Colon (tissue), 2 donors: ENCODE measurements around the gene DNAL4.

Source experiments
- FAIRE-seq: peaks from 2 replicates; lab custom pipeline; 2012; peaks lifted over from hg19 to GRCh38; lab: Jason Lieb, UNC
- donor health status: control.
- donor health status: control.

DNAL4 gene

DNA sequence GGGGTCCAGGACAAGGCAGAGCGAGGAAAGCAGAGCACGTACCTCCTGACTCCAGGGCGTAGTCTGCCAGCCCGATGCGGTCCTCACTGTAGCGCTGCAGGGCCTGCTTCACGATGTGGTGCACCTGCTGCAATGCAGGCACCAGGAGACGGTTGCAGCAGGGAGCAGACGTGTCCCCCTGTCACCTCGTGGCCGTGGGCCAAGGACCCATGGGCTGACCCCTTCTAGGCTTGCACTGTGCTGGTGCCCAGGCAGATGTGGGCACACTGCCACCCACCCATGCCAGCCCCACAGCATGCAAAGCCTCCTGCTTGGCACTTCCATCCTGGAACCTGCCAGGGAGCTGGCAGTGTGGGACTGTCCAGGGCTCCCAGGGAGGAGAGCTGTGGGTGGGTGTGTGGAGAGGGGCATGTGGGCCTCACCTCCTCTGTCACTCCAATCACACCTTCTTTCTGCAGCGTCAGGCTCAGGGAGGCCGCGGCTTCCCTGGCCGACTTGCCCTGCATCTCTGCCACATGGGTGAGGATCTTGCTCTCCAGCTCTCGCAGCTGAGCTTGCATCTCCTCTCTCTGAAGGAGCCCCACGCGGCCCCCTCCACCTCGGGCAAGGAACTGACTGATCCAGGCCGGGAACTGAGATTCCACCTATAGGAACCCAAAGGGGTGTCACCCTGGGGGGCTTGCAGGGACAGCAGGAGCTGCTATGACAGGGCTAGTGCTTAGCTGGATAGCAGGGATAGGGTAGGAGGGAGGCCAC is 54.5 kb downstream of the DNAL4 start:
- no peak for FAIRE-seq

DNA sequence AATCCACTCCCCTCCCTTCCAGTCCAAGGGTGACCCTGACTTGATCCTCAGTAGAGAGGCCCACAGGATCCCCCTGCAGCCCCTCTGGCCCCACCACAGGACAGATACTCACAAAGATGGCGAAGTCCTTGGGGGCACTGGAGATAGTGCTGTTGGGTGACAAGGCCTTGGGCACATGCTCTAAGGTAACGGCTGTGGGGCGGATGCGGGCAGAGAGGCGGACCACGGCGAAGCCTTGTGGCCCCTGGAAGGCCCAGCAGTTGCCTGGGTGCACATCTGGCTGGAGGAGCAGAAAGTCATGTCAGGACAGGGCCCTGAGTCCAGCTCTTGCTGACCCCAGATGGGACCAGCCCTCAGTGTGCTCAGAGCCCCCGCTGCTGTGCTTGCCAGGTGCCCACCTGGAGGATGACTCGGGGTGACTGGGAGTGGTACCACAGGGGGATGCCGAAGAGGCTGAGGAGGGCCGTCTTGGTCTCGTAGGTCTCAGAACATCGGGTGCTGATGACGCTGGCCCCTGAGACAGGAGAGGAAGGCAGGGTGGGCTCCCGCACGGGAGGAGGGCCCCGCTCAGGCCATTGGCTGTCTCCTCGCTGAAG is 55.4 kb downstream of the DNAL4 start:
- no peak for FAIRE-seq

DNA sequence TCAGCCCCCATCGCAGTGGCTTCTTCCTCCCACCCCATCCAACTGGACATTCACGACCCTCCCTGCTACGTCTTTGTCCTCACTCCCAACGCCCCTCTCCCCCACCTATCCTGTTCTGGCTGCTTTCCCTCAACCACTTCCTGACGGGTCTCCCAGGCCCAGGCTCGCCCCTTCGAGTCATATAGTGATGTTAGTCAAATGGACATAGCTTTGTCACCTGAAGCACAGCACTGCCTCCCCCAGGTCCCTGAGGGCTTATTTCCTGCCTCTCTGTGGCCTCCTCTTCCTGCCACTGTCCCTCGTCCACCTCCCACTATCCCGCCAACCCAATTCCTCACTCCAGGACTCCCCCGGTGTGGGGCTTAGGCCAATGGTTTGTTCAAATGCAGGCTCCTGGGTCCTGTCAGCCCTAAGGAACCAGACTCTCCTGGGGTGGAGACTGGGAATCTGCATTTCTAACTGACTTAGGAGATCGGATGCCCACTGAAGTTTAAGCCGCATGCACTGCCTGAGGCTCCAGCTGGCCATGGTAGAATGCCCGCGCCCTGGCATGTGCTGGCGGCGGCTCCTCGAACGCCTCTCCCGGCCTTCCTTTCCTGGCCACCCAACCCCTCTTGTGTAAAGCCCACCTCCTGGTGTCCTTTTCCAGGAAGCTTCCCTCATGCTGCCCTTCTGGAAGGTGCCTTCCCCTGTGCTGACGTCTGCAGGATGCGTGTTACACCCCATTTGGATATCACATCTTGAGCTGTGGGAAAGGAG is 56.5 kb downstream of the DNAL4 start:
- no peak for FAIRE-seq

DNA sequence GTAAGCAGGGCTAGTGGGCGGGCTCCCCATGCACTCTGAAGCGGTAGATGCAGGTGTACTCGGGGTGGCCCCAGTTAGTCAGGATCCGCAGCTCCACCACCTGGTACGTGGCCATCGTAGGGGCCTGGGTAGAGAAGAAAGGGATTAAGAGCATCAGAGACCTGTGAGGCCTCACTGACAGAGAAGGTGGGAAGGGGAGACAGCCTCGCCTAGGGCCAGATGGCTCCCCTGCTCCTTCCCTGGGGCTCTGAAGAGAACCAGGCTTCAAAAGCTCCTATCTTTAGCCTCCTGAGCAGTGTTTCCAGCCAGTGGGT is 57.7 kb downstream of the DNAL4 start:
- FAIRE-seq, result no peak

DNA sequence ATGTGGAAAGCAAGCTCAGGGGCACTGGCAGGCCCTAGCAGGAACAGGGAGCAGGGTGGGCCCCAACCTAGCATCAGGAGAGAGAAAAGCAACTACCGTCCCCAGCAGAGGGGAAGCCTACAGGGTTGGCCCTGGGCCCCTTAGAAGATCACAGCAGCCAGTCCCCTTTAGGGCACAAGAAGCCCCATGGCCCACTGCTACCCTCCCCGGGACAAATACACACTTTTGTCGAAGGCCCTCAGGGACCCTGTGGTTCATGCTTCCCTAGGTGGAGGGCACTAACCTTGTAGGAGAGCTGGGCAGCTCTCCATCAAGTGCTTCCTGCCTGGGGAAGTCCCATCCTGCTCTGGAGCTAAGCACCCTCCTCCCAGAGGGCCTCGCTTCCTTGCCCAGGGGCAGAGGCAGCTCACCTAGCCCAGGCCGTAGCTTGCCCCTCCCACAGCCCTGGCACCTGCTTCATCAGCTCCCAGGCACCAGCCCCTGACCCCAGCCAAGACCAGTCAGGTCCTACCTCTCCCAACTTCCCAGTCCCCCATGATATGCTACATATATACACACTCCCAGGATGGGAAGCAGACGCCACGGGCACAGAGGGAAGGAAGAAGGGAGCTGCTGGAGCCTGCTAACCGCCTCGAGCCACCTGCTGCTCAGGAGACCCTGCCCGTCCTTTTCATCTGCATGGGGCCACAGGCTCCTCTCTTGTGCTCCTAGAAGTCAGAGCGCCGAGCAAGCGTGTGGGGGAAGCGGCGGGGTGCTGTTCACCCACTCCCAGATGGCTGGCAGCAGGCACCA is 58.3 kb downstream of the DNAL4 start:
- no peak for FAIRE-seq

DNA sequence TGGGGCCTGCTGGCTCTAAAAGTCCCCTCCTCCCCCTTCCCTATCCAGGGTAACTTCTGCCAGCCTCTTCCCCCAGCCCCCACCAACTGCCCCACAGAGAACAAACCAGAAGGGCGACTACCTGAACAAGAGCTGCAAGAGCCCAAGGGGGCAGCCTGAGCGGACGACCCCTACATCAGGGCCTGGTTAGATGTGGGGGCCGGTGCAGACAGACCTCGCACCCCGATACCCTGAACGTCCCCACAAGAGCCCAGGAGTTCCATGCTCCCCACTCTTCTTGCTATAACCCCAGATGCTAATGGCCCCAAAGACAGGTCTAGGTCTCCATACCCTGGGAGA is 58.8 kb downstream of the DNAL4 start:
- FAIRE-seq, result no peak

DNA sequence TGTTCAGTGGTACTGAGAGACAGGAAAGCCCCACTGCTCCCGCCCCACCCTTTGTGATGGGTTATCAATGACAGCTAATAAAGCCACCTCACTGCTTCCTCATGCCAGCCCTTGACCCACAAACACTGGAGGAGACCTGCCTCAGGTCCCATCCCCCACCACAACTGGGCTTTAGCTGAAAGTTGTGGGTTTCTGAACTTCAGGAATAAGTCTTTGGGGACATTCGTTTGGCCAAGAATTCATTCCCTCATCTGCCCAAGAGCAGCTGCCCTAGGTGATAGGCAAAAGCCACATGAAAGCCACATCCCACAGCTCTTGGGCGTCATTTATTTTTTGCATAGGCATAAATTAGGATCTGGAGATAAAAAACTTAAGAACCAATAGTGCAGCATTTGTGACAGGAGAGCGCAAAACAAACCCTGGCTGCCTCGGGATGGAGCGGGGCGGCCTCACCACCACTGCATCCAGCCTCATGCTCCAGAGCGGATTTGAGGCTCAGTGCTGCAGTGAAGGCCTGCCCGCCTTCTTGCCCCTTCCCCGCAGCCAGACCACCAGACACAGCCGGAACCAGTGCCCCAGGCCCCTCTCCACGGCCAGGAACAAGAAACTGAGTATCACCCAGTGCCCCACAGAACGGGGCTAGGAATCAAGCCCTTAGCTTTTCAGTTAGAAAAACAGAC is 59.4 kb downstream of the DNAL4 start:
- no peak for FAIRE-seq

DNA sequence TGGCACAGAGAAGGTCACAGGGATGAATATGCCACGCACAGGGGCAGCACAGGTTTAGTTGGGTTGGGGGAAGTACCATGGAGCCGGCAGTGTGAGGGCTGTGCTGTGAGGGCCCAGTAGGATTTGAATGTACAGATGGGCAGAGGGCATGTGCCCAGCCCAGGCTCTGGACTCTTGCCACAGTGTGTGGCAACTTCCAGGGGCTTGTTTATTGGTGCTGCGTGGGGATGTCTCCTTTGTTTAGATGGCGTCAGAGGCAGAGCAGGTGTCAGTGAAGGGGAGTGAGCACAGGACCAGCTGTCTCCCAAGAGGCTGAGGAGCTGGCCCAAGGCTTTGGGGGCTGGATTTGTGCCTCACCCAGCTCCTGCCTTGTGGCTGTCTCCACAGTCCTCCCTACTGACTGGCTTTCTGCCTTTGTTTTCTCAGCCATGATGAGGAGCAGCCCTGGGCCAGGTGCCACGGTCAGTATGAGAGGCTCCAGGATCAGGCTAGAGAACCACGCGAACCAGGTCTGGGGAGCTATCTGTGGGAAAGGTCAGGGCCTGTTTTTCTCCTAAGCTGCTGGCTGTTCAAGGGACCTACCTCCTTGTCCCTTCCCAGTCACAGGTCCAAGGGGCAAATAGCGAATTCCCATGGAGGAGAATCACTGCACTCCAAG is 60.1 kb downstream of the DNAL4 start:
- no peak for FAIRE-seq

DNA sequence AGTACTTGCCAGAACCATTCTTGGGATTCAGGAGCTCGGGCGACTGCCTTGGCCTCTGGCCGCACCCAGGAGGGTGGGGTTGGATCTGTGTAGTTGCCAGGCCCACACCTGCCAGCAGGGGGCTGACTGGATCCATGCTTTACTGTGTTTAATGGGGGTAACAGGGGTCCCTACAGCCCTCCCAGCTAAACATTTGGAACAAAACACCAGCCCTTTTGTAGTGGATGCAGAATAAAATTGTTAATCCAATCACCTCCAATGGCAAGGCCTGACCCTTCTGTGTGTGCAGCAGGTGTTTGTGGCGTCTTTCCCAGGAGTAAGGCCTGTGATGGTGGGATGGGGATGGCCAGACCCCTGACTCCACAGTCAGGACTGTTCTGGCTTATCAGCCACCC is 60.6 kb downstream of the DNAL4 start:
- FAIRE-seq, result no peak

DNA sequence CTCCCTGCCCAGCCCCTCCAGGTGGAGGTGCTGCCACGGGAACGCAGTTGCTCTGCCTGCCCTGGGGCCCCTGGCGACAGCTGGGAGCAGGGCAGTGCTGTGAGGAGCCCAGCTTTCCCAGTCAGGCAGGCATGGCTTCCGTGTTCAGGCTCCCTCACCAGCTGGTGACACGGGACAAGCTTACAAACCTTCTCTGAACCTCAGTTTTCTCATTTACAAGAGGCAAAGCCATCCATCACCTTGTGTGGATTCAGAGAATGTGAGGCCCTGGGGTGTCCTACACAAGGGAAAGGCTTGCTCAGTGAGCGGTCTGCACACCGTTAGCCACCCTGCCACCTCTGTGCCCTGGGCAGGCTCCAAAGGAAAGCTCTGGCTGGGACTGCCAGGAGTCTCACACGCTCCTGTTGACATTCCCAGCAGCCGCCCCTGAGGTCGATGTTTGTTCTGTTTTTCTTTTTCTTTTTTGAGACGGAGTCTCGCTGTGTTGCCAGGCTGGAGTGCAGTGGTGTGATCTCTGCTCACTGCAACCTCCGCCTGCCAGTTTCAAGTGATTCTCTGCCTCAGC is 61.6 kb downstream of the DNAL4 start:
- FAIRE-seq, result no peak

DNA sequence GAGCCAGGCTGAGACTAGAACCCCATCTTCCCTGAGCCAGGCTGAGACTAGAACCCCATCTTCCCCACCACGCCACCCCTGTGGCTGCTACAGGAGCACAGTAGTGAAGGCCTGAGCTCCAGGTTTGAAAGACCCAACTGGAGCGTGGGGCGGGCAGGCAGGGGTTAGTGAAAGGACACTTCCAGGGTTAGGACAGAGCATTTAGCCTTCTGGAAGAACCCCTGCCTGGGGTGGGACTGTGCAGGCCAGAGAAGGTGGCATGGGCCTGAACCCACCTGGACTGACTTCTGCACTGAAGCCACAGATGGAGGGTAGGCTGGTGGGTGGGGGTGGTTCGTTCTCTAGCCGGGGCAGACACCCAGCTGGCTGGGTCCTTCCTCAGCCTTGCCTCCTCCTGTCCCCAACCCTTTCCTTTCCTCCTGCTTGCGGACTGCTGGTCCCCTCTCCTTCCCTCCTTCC is 62.2 kb downstream of the DNAL4 start:
- FAIRE-seq, result no peak

DNA sequence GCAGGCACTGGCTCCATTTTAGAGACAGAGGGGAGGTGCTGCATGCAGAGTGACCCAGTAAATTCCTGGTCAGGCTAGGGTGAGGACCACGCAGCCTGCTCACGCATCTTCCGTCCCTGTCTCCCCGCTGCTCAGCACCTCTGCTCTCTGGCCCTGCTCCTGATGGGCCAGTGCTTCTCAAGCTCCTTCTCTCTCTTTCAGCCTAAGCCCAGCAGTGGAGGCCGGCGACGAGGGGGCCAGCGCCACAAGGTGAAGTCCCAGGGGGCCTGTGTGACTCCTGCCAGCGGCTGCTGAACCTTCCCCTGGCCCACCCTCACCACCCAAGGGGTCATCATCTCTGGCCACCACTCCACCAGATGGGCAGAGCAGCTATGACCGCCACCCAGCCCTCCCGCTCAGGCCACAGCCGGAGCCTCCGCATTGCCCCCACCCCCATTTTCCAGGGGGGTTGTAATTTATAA is 63.5 kb downstream of the DNAL4 start:
- FAIRE-seq, result no peak

DNA sequence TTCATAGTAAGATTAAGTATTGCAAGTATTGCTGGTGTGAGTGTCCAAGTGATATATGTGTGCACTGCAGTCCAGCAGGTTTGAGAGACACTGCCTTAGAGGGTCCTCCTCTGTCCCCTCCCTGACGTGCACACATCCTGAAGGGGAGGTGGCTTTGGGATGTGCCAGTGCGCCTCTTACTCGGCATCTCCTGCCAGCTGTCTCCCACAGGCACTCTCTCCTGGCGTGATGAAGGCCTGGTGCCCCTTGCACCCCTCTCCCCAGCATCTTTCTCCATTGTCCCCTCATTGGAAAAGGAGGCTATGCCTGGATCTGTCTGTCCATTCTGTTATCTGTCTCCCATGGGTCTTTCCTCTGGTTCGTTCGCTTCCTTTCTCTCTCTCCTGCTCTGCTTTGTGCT is 64.0 kb downstream of the DNAL4 start:
- FAIRE-seq, result no peak

DNA sequence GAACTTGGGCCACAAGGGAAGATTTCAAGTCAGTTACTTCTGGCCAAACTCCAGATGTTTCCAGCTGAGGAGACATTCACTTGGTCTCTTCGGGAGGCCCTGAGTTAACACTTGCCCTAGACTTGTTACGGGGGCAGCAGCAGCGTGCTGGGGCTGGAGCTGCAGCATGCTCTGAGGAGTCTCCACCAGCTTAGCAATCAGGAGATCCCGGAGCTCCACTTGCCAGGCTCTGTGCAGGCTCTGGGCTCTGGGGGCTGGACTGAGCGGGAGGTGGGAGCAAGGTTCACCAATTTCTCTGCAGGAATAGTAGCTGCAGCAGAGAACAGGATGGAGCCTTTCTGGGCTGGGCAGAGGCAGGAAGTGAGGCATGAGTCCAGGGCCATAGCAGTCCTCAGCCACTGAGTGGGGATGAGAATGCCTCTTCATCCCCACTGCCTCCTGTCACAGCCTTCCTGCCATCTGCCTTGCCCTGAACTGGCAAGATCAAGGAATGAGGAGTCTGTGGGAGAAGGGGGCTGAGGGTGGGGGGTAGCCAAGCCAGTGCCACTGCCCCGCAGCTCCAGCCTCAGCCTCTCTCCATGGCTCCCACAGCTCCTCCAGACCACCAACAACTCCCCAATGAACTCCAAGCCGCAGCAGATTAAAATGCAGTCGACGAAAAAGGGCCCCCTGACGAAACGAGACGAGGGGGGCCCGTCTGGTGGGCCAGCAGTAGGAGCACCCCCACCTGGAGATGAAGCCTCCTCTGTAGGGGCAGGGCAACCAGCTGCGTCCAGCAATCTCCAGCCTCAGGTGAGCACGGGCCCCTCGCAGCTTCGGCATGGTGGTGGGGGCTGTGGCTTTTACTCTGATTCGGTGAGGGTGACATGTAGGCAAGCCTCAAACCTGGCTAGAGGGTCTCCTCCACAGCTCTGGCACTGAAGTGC is 64.8 kb downstream of the DNAL4 start:
- FAIRE-seq, result no peak
